Endothelial cell of umbilical vein (primary cell): ENCODE data around the gene HOXC9. TPM values are rescaled to one million over a fixed set of nuclear protein-coding genes. Genes with fewer than 3 reads are reported as not detected.

Experiments used
- BruUV-seq: library from RNA; stranded (reverse); fragments of 400-500 nt; replicated peaks from 2 replicates; lab custom pipeline; 2021; lab: Mats Ljungman, UMichigan
- CTCF ChIA-PET: fragments of 300-600, 350-600 bp; sonication (Branson Sonifier 250); formaldehyde crosslinking; loops from one replicate; lab custom pipeline; 2021; ENCODE audit warnings: antibody characterized with exemption, inconsistent platforms; lab: Charles Lee
- POLR2A ChIA-PET: fragments of 300-600, 350-600 bp; sonication (Branson Sonifier 250); formaldehyde crosslinking; loops from one replicate; lab custom pipeline; 2021; ENCODE audit warnings: antibody characterized with exemption, inconsistent platforms; lab: Charles Lee
- DNase-seq: peaks from one replicate; pipeline ENCODE4 v3.0.0-alpha.2; 2011; ENCODE audit warnings: low read depth, low spot score
- FAIRE-seq: peaks from 2 replicates; lab custom pipeline; 2011; peaks lifted over from hg19 to GRCh38; lab: Jason Lieb, UNC
- H2AFZ ChIP-seq: 2 replicates; pipeline ENCODE4 v1.6.0; 2012; ENCODE audit warnings: low read depth, low read length, control low read depth, inconsistent platforms
- H3K27ac ChIP-seq: 2 replicates; pipeline ENCODE4 v1.5.1; 2011; ENCODE audit warnings: low read depth, mild to moderate bottlenecking, control low read depth, low read length, moderate library complexity; ENCODE audit not compliant: insufficient read depth
- H3K27me3 ChIP-seq, 2 experiments: 2 replicates each; pipeline versions ENCODE4 v1.6.0 to v1.6.1; 2011; ENCODE audit warnings: low read length in 2 of 2, mixed read lengths in 1 of 2; ENCODE audit not compliant: control insufficient read depth in 2 of 2, insufficient read depth in 2 of 2
- H3K36me3 ChIP-seq, 2 experiments: 2 replicates in 1 of 2; 3 replicates in 1 of 2; pipeline ENCODE4 v1.5.1; 2011; ENCODE audit warnings: low read length in 2 of 2, mild to moderate bottlenecking in 1 of 2, moderate library complexity in 1 of 2; ENCODE audit not compliant: control insufficient read depth in 2 of 2, insufficient read depth in 2 of 2; ENCODE audit errors: extremely low read depth in 1 of 2
- H3K4me1 ChIP-seq: 3 replicates; pipeline ENCODE4 v1.5.1; 2011; ENCODE audit warnings: mild to moderate bottlenecking, low read length; ENCODE audit not compliant: control insufficient read depth, insufficient read depth; ENCODE audit errors: extremely low read depth
- H3K4me2 ChIP-seq: 2 replicates; pipeline ENCODE4 v1.6.1; 2011; ENCODE audit warnings: low read length, control low read depth, mixed read lengths; ENCODE audit not compliant: insufficient read depth
- H3K4me3 ChIP-seq, 3 experiments: fragments of 200-600 bp in 1 of 3; sonication (generic), shearing (Covaris generic) in 1 of 3; replicated peaks in 1 of 3; 2 replicates each; pipeline ENCODE4 v1.5.1; 2011 to 2016; ENCODE audit warnings: control low read depth in 3 of 3, low read length in 3 of 3, mild to moderate bottlenecking in 2 of 3, inconsistent platforms in 1 of 3, low read depth in 1 of 3, moderate library complexity in 1 of 3; ENCODE audit not compliant: insufficient read depth in 1 of 3
- H3K79me2 ChIP-seq: 2 replicates; pipeline ENCODE4 v1.6.0; 2012; ENCODE audit warnings: low read length, inconsistent platforms; ENCODE audit not compliant: control insufficient read depth, insufficient read depth
- H3K9ac ChIP-seq: replicated peaks from 2 replicates; pipeline ENCODE3; 2011; ENCODE audit warnings: low read length, control low read depth; ENCODE audit not compliant: insufficient read depth; ENCODE audit errors: extremely low read depth
- H3K9me1 ChIP-seq: replicated peaks from 3 replicates; pipeline ENCODE4 v1.6.0; 2011; ENCODE audit warnings: mild to moderate bottlenecking, low read length; ENCODE audit not compliant: control insufficient read depth, insufficient read depth; ENCODE audit errors: extremely low read depth
- H3K9me3 ChIP-seq: replicated peaks from 2 replicates; pipeline ENCODE4 v1.5.1; 2012; ENCODE audit warnings: low read length, inconsistent platforms; ENCODE audit not compliant: control insufficient read depth, insufficient read depth
- H4K20me1 ChIP-seq: replicated peaks from 2 replicates; pipeline ENCODE3; 2011; ENCODE audit warnings: mild to moderate bottlenecking, low read length; ENCODE audit not compliant: control insufficient read depth, insufficient read depth; ENCODE audit errors: extremely low read depth
- CTCF ChIP-seq, 2 donors: IDR thresholded peaks; 1 replicate in 1 of 2; 2 replicates in 1 of 2; pipeline ENCODE4 v1.5.1; 2011; ENCODE audit warnings: low read length in 2 of 2, mild to moderate bottlenecking in 2 of 2, moderate library complexity in 2 of 2, control low read depth in 1 of 2, inconsistent platforms in 1 of 2, low read depth in 1 of 2; ENCODE audit not compliant: insufficient read depth in 1 of 2; ENCODE audit errors: extremely low read depth in 1 of 2
- EZH2 ChIP-seq: IDR thresholded peaks from 2 replicates; pipeline ENCODE4 v1.6.1; 2012; ENCODE audit warnings: borderline replicate concordance, low read depth, mild to moderate bottlenecking, moderate library complexity, low read length, inconsistent platforms; ENCODE audit not compliant: severe bottlenecking
- FOS ChIP-seq: IDR thresholded peaks from 2 replicates; pipeline ENCODE4 v1.6.1; 2011; ENCODE audit warnings: mild to moderate bottlenecking, low read length, moderate library complexity, borderline replicate concordance; ENCODE audit not compliant: insufficient read depth
- GATA2 ChIP-seq: IDR thresholded peaks from 2 replicates; pipeline ENCODE4 v1.7.0; 2011; ENCODE audit warnings: low read depth, mild to moderate bottlenecking, moderate library complexity, mixed read lengths, low read length; ENCODE audit not compliant: insufficient read length, insufficient read depth
- JUN ChIP-seq: IDR thresholded peaks from 2 replicates; pipeline ENCODE4 v1.6.1; 2011; ENCODE audit warnings: borderline replicate concordance, low read depth; ENCODE audit not compliant: insufficient read length, insufficient read depth
- MAX ChIP-seq: IDR thresholded peaks from 2 replicates; pipeline ENCODE4 v1.6.1; 2011; ENCODE audit not compliant: insufficient read depth, insufficient read length
- MYC ChIP-seq: IDR thresholded peaks from one replicate; pipeline ENCODE4 v1.6.1; 2011; ENCODE audit warnings: mild to moderate bottlenecking, low read depth, low read length
- POLR2A ChIP-seq: IDR thresholded peaks from 2 replicates; pipeline ENCODE4 v1.6.1; 2012; ENCODE audit warnings: low read depth, mild to moderate bottlenecking, control low read depth, low read length
- POLR2AphosphoS5 ChIP-seq: IDR thresholded peaks from 2 replicates; pipeline ENCODE4 v1.6.1; 2012; ENCODE audit warnings: low read depth, mild to moderate bottlenecking, control low read depth, low read length, moderate library complexity; ENCODE audit not compliant: insufficient read depth
- dilution Hi-C: fragments of 300-500 bp; cut with MboI; formaldehyde crosslinking; loops from one replicate; pipeline ENCODE4 v1.15.0; 2019; ENCODE audit warnings: low sequenced_read_pairs; ENCODE audit not compliant: extremely low pct_ligation_motif_present
- intact Hi-C: fragments of 100-400 bp; cut with micrococcal nuclease; formaldehyde crosslinking; loops from one replicate; pipeline ENCODE4 v1.10.0; 2022
- polyA plus RNA-seq, 4 experiments: library from polyadenylated mRNA; depleted of rRNA in 3 of 4; stranded (reverse) in 3 of 4; unstranded in 1 of 4; fragments of >200 nt; gene quantifications; 2 replicates each; pipeline versions ENCODE4 v1.2.1 to v1.2.3, GENCODE V29; 2011 to 2012; ENCODE audit warnings: missing spikeins in 1 of 4
- total RNA-seq: library from RNA; stranded (reverse); gene quantifications from 2 replicates; pipeline ENCODE4 v1.2.3, GENCODE V29; 2021

HOXC9 gene
- total and polyA plus RNA-seq, 2 donors (not counting 3 experiments of a cell fraction or from before 2014, with no cell fraction given), result 0.40 to 0.58 TPM

GRCh38 chr12:53971686-53972085, 28.3 kb upstream of the HOXC9 start:
- no peak for DNase-seq
- H3K4me3 ChIP-seq, result no peak overlapping the region
- no peaks in the 10 kb centered on the region for H3K79me2 ChIP-seq
- H3K4me1 ChIP-seq, result no peaks in the 10 kb centered on the region
- no peaks in the 10 kb centered on the region for H4K20me1 ChIP-seq
- POLR2A ChIA-PET, result no interaction called here
- CTCF ChIA-PET, result interaction anchor here (1.2 kb wide), 1 partner anchor 230 kb away, joined by 5 read pairs; no protein-coding TSS in a partner anchor
- no peaks in the 10 kb centered on the region for H3K9me1 ChIP-seq
- H3K27me3 ChIP-seq, result peaks cover 89 to 99% of the 10 kb centered on the region in 2 experiments
- no peak overlapping the region for H3K9ac ChIP-seq
- intact Hi-C loops, result no loop called here
- no peak overlapping the region for H3K4me2 ChIP-seq
- TF ChIP-seq GATA2 (no peak), FOS (no peak), JUN (no peak), EZH2 (no peak), CTCF (IDR thresholded peaks at IDR 0.05; ENCODE audit: extremely low read depth in 1 of 2, insufficient read depth in 1 of 2, low read depth in 1 of 2, low read length in 2 of 2) (no peak), MYC (no peak), POLR2A (no peak), POLR2AphosphoS5 (no peak), MAX (no peak)
- dilution Hi-C loops, result no loop called here
- H2AFZ ChIP-seq, result no peak overlapping the region
- BruUV-seq, result no TSS peak
- H3K27ac ChIP-seq, result no peak overlapping the region
- FAIRE-seq, result no peak
- no peaks in the 10 kb centered on the region for H3K9me3 ChIP-seq
- no peaks in the 10 kb centered on the region for H3K36me3 ChIP-seq
